Small intestine (tissue), 7 donors: ENCODE results near the gene EPB41. TPM values are rescaled to one million over a fixed set of nuclear protein-coding genes. Genes with fewer than 3 reads are reported as not detected.

ENCODE experiments used
- DNase-seq, 2 donors: peaks; one replicate each; pipeline versions ENCODE4 v3.0.0 to v3.0.0-alpha.2; 2013
- FAIRE-seq: peaks from 2 replicates; lab custom pipeline; 2012; peaks lifted over from hg19 to GRCh38; lab: Jason Lieb, UNC
- H3K27ac ChIP-seq, 3 donors: one replicate each; pipeline ENCODE4 v1.5.1; 2013; ENCODE audit warnings: low read length in 2 of 3, mild to moderate bottlenecking in 2 of 3, control low read depth in 1 of 3, inconsistent platforms in 1 of 3, low read depth in 1 of 3, moderate library complexity in 1 of 3
- H3K27me3 ChIP-seq, 3 donors: one replicate each; pipeline ENCODE4 v1.6.1; 2013; ENCODE audit warnings: low read length in 3 of 3, inconsistent platforms in 1 of 3; ENCODE audit not compliant: control insufficient read depth in 3 of 3, insufficient read depth in 3 of 3
- H3K36me3 ChIP-seq, 3 donors: one replicate each; pipeline ENCODE4 v1.6.1; 2013; ENCODE audit warnings: low read length in 3 of 3, inconsistent platforms in 1 of 3, low read depth in 1 of 3, mild to moderate bottlenecking in 1 of 3, moderate library complexity in 1 of 3; ENCODE audit not compliant: control insufficient read depth in 3 of 3, insufficient read depth in 2 of 3
- H3K4me1 ChIP-seq, 3 donors: one replicate each; pipeline ENCODE4 v1.6.1; 2013; ENCODE audit warnings: low read length in 2 of 3, inconsistent platforms in 1 of 3, low read depth in 1 of 3, mild to moderate bottlenecking in 1 of 3, moderate library complexity in 1 of 3; ENCODE audit not compliant: control insufficient read depth in 3 of 3, insufficient read depth in 2 of 3
- H3K4me3 ChIP-seq, 3 donors: one replicate each; pipeline ENCODE4 v1.5.1; 2013; ENCODE audit warnings: low read length in 3 of 3, control low read depth in 1 of 3, inconsistent platforms in 1 of 3, low read depth in 1 of 3, mild to moderate bottlenecking in 1 of 3, moderate library complexity in 1 of 3
- H3K9me3 ChIP-seq, 2 donors: one replicate each; pipeline ENCODE4 v1.6.1; 2013; ENCODE audit warnings: low read depth in 1 of 2, low read length in 1 of 2; ENCODE audit not compliant: control insufficient read depth in 2 of 2, insufficient read depth in 1 of 2
- WGBS, 3 donors: extraction: QIAGEN DNeasy Blood & Tissue Kit; methylation state at CpG; one replicate each; pipeline ENCODE4 v1.1.7; 2013; 5-methylcytosine and 5-hydroxymethylcytosine counted together
- polyA plus RNA-seq, 4 donors: library from polyadenylated mRNA; stranded (reverse) in 3 of 4; unstranded in 1 of 4; fragments of 200-250 nt in 3 of 4; fragments of 120-200 nt in 1 of 4; gene quantifications; one replicate each; pipeline versions ENCODE4 v1.2.1 to v1.2.3, GENCODE V29; 2013
- donor health status: healthy with polysubstance abuse.
- donor health status: control.
- donor health status: control.
- donor health status: Bipolar disorder and iron deficiency.
- donor health status: healthy.

Gene EPB41
- polyA plus RNA-seq, 4 donors, result 14.9 to 77.9 (median 20.5) TPM

DNA sequence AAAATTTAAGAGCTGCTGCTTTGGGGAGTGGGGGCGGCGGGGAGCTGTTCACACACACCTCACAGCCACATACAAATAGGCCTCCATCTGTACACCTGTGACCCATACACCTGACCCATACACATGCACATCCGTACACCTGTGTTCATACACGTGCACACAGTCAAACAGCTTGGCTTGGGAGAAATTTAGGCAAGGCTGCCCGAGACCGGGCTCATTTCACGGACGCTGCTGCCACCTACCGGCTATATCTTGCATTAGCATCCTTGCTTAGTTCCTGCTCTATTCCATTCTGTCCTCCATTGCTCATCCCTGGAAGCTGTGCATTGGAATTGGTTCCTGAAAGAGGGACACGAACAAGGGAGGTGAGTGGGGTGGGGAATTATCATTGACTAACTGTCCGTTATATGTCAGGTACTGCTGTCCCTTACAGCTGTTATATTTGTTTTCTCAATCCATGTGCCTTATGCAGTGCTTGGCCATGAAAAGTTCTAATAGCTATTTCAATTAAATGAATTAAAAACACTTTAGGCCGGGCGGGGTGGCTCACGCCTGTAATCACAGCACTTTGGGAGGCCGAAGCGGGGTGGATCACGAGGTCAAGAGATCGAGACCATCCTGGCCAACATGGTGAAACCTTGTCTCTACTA lies 37.1 kb upstream of the EPB41 start:
- 17 to 27% (median 23%) methylated on average over 18 of the region's 18 CpGs for WGBS, 3 donors
- H3K27me3 ChIP-seq, result no peaks in the 10 kb centered on the region
- H3K27ac ChIP-seq, result no peak overlapping the region
- peaks cover 0 to 13% (median 0%) of the 10 kb centered on the region in 3 donors for H3K4me1 ChIP-seq
- no peak overlapping the region for H3K4me3 ChIP-seq
- H3K36me3 ChIP-seq, result no peaks in the 10 kb centered on the region
- H3K9me3 ChIP-seq, result no peaks in the 10 kb centered on the region
- peak; percentile 81 to 87 for DNase-seq
- no peak for FAIRE-seq

DNA sequence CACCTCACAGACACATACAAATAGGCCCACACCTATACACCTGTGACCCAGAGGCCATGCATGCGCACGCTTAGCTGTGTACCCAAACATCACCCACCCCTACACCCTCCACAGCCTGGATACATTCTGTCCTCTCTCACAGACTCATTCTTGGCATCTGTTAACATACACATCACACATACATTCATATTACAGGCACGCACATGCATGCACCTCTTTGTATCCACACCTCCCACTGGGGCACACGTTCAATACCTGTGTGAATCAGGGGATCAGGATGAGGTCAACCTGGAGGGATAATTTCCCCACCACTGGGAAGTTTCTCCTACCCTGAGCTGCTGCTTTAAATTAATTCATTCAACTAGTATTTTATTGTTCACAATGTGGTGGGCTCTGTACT lies 35.6 kb upstream of the EPB41 start:
- DNase-seq (no peak), FAIRE-seq (no peak)
- H3K4me3 ChIP-seq, result no peak overlapping the region
- no peaks in the 10 kb centered on the region for H3K27me3 ChIP-seq
- no peaks in the 10 kb centered on the region for H3K36me3 ChIP-seq
- peaks cover 0 to 7% (median 0%) of the 10 kb centered on the region in 3 donors for H3K4me1 ChIP-seq
- no peak overlapping the region for H3K27ac ChIP-seq
- WGBS, 3 donors, result 86 to 89% (median 87%) methylated on average over 4 of the region's 4 CpGs
- no peaks in the 10 kb centered on the region for H3K9me3 ChIP-seq

DNA sequence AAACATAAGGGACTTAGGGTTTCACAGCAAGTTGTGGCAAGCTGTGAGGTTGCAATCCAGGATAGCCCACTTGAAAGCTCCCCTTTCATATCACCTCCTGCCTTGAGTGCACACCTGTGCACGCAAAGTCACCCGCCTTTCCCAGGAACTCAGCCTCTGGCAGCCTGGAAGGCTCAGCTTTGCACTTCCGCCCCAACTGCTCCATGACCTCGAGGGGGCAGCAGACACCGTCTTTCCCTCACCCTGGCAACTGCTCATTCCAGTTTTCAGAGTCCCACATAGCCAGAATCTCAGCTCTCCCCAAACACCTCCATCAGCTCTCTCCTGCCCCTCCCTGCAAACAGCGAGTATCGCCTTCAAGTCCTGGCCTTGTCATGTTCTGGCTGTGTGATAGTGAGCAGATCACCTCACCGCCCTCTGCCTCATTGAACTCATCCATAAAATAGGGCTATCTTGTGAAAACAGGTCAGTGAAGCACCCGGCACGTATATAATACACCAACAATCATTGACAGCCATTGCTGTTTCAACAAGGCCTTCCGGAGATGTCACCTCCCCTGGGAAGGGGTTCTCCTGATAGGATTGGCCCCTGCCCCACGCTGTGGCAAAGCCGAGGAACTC lies 32.2 kb upstream of the EPB41 start:
- no peaks in the 10 kb centered on the region for H3K27me3 ChIP-seq
- no peaks in the 10 kb centered on the region for H3K9me3 ChIP-seq
- no peak overlapping the region for H3K4me3 ChIP-seq
- H3K4me1 ChIP-seq, result peaks cover 4 to 28% (median 6%) of the 10 kb centered on the region in 3 donors
- no peak overlapping the region for H3K27ac ChIP-seq
- no peaks in the 10 kb centered on the region for H3K36me3 ChIP-seq
- FAIRE-seq (no peak), DNase-seq (peak; percentile 93)
- WGBS, 3 donors, result 35 to 38% (median 36%) methylated on average over 13 of the region's 13 CpGs

DNA sequence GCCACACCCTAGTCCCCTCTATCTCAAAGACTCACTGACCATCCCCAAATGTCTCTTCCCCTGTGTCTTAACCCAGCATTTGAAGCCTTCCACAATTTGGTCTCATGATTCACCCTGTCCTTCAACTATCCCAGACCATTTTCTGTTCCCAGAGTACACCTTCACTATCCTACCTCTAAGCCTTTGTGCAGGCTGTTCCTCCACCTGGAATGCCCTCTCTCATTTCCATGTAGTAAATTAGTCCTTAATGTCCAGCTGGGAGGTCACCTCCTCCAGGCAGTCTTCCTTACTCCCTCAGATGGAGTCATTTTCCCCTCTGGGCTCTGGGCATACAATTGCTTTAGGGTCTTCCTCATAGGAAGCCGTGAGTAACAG lies 31.1 kb upstream of the EPB41 start:
- no peak overlapping the region for H3K27ac ChIP-seq
- no peak overlapping the region for H3K4me3 ChIP-seq
- H3K27me3 ChIP-seq, result no peaks in the 10 kb centered on the region
- DNase-seq (no peak), FAIRE-seq (no peak)
- H3K9me3 ChIP-seq, result no peaks in the 10 kb centered on the region
- H3K36me3 ChIP-seq, result no peaks in the 10 kb centered on the region
- H3K4me1 ChIP-seq, result peaks cover 6 to 32% (median 6%) of the 10 kb centered on the region in 3 donors
- 87 to 100% (median 100%) methylated on average over 1 of the region's 1 CpG for WGBS, 3 donors

DNA sequence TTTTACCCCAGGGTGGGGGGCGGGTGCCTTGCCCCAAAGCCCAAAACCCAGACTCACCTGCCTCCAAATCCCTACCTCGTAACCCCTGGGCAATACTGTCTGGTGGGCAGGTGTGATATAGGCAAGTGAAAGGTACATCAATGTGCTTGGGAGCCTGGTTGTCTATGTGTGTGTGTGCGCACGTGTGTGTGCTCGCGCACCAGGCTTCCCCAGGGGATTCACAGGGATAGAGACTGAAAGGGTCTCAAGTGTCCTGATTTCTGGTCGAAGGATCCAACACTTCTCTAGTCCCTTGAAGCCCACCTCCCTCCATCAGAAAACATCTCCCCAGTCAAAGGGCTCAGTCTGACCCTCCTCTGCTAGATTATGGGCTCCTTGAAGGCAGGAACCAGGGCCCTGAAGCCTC lies 28.9 kb upstream of the EPB41 start:
- H3K36me3 ChIP-seq, result peaks cover 0 to 3% (median 0%) of the 10 kb centered on the region in 3 donors
- no peaks in the 10 kb centered on the region for H3K27me3 ChIP-seq
- H3K4me1 ChIP-seq, result peaks cover 6 to 33% (median 6%) of the 10 kb centered on the region in 3 donors
- no peak overlapping the region for H3K4me3 ChIP-seq
- DNase-seq, result no peak
- WGBS, 3 donors, result 79 to 86% (median 81%) methylated on average over 7 of the region's 7 CpGs
- H3K9me3 ChIP-seq, result no peaks in the 10 kb centered on the region
- peak overlapping the region in 2 of 3 donors; percentile 5 to 31 for H3K27ac ChIP-seq
- no peak for FAIRE-seq

DNA sequence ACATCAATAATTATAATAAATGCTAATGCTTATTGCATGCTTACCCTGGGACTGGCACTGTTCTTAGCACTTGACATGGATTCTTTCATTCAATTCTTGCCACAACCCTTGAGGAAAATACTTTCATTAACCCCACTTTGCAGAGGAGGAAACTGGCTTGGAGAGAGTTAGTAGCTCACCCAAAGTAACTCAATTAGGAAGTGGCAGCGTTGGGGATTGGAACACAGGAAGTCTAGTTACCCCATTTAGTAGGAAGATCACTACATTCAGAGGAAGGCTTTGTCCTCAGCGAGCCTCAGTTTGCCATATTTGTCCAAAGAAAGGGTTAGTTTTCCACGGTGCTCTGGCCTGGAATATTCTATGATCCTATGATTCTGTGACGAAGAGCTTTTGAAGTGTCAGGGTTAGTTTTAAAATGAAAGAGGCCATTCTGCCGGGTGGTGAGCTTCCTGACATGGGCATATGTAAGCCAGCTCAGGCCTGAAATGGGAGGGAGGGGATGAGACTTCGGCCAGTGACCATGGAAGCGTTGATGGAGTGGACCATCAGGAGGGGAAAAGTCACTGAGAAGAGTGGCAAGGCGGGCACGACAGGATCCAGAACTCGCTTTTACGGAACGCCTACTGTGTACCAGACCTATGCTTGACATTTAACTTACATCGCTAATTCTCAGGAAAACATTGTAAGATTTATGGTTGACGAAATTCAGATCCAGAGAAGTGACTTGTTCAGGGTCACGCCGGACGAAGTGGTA lies 28.2 kb upstream of the EPB41 start:
- Histone ChIP-seq H3K4me1 (peaks cover 6 to 33% (median 6%) of the 10 kb centered on the region in 3 donors), H3K36me3 (peaks cover 0 to 3% (median 0%) of the 10 kb centered on the region in 3 donors), H3K27me3 (no peaks in the 10 kb centered on the region), H3K9me3 (no peaks in the 10 kb centered on the region), H3K4me3 (peak overlapping the region in 1 of 3 donors; percentile 99), H3K27ac (peak overlapping the region in 2 of 3 donors; percentile 29 to 70)
- DNase-seq (no peak), FAIRE-seq (no peak)
- WGBS, 3 donors, result 63 to 64% (median 63%) methylated on average over 17 of the region's 17 CpGs

DNA sequence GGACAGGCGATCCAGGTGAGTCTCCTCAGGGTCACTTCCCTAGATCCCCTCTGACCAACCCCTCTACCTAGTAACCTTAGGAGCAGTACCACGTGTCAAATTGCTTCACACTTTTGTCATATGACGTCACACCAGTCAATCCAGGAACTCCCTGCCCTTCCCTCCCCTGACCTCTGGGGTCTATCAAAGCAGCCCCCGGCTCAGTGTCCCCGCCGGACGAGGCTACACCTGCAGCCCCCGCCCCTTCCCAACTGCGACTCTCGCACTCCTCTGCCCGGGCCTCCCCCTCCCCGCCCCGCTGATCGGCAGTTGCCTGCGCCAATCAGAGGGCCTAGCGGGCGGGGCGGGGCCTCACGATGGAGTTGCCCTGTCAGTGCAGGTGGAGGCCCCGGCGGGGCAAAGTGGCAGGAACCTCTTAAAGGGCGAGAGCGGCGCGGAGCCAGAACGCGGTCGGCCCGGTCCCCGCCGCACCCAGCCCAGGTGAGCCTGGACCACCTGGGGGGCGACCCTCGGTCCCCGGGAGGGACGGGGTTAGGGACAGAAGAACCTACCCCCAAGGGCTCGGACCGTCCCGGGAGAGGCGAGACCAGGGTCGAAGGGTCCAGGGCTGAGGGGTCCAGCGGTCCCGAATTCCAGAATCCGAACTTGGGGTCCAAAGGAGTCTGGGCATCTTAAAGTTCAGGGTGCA lies 27.5 kb upstream of the EPB41 start:
- Histone ChIP-seq H3K4me3 (peak overlapping the region; percentile 76 to 99 (median 83)), H3K9me3 (no peaks in the 10 kb centered on the region), H3K4me1 (peaks cover 6 to 33% (median 6%) of the 10 kb centered on the region in 3 donors), H3K27ac (peak overlapping the region; percentile 38 to 70 (median 65)), H3K36me3 (peaks cover 0 to 3% (median 0%) of the 10 kb centered on the region in 3 donors), H3K27me3 (no peaks in the 10 kb centered on the region)
- WGBS, 3 donors, result 0 to 2% (median 2%) methylated on average over 42 to 43 of the region's 43 CpGs
- DNase-seq (peak; percentile 93 to 95), FAIRE-seq (no peak)

DNA sequence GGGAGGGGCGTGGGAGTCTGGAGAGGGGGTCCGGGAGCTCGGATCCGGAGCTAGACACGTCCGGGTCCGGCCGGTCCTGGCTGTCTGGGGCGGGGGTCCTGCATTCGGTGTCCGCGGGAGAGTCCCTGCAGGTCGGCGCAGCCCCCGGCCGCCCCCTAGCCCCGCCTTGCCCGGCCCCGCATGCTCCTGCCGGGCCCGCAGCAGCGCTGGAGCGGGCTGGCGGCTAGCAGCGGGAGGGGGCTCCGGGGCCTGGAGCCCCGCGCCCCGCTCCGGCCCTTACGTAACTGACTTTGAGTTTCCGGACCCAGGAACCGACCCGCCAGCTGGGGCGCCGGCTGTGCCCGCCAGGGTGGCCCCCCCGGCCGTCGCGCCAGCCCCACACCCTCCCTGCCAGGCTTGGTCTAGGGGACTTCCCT lies 26.9 kb upstream of the EPB41 start:
- peaks cover 6 to 33% (median 6%) of the 10 kb centered on the region in 3 donors for H3K4me1 ChIP-seq
- no peaks in the 10 kb centered on the region for H3K27me3 ChIP-seq
- H3K4me3 ChIP-seq, result peak overlapping the region; percentile 76 to 99 (median 83)
- H3K36me3 ChIP-seq, result peaks cover 0 to 3% (median 0%) of the 10 kb centered on the region in 3 donors
- WGBS, 3 donors, result 0% methylated on average over 11 to 41 of the region's 41 CpGs
- no peak for FAIRE-seq
- peak overlapping the region; percentile 38 to 70 (median 65) for H3K27ac ChIP-seq
- DNase-seq, result peak in 1 of 2 donors; percentile 23
- H3K9me3 ChIP-seq, result no peaks in the 10 kb centered on the region
